ENCODE data around the gene PHYHD1.
"Not testable (repeated sequence)": the region's sequence is repeated elsewhere in the genome, so short reads cannot be mapped to it uniquely, and the experiment has no call there.

PHYHD1 gene

GRCh38 chr9:128929560-128929959 is 8.8 kb downstream of the PHYHD1 start:
- DNase-seq (ENCODE audit: insufficient read length) (no peak), FAIRE-seq (no peak)
- TF ChIP-seq POLR2A (IDR thresholded peaks at IDR 0.05; ENCODE audit: low read depth, low read length) (no peak), POLR2AphosphoS5 (IDR thresholded peaks at IDR 0.05; ENCODE audit: low read depth, low read length) (no peak), TAF1 (IDR thresholded peaks at IDR 0.05; ENCODE audit: borderline replicate concordance, low read depth, low read length) (no peak)

- DNase-seq (ENCODE audit: insufficient read length) = no peak
- TF ChIP-seq TAF1 (IDR thresholded peaks at IDR 0.05; ENCODE audit: borderline replicate concordance, low read depth, low read length) = no peak
- no peak for TF ChIP-seq POLR2A (IDR thresholded peaks at IDR 0.05; ENCODE audit: low read depth, low read length)
- TF ChIP-seq POLR2AphosphoS5 (IDR thresholded peaks at IDR 0.05; ENCODE audit: low read depth, low read length) = no peak
- no peak for FAIRE-seq
These were observed 12.9 kb downstream of the PHYHD1 start for GRCh38 chr9:128933731-128934130.

- DNase-seq (ENCODE audit: insufficient read length) = no peak
- TF ChIP-seq TAF1 (IDR thresholded peaks at IDR 0.05; ENCODE audit: borderline replicate concordance, low read depth, low read length) (no peak), POLR2A (IDR thresholded peaks at IDR 0.05; ENCODE audit: low read depth, low read length) (no peak), POLR2AphosphoS5 (IDR thresholded peaks at IDR 0.05; ENCODE audit: low read depth, low read length) (no peak)
- FAIRE-seq = no peak
These were observed 15.5 kb downstream of the PHYHD1 start for GRCh38 chr9:128936171-128936865.

GRCh38 chr9:128937310-128938165 is 16.8 kb downstream of the PHYHD1 start:
- TF ChIP-seq POLR2AphosphoS5 (IDR thresholded peaks at IDR 0.05; ENCODE audit: low read depth, low read length) (no peak), TAF1 (IDR thresholded peaks at IDR 0.05; ENCODE audit: borderline replicate concordance, low read depth, low read length) (no peak), POLR2A (IDR thresholded peaks at IDR 0.05; ENCODE audit: low read depth, low read length) (no peak)
- no peak for FAIRE-seq
- DNase-seq (ENCODE audit: insufficient read length) = no peak

GRCh38 chr9:128940271-128940921 is 19.6 kb downstream of the PHYHD1 start:
- no peak for TF ChIP-seq TAF1 (IDR thresholded peaks at IDR 0.05; ENCODE audit: borderline replicate concordance, low read depth, low read length)
- FAIRE-seq (no peak), DNase-seq (ENCODE audit: insufficient read length) (no peak)

- no peak for FAIRE-seq
- no peak for DNase-seq (ENCODE audit: insufficient read length)
- TF ChIP-seq POLR2A (IDR thresholded peaks at IDR 0.05; ENCODE audit: low read depth, low read length) = no peak
- TF ChIP-seq POLR2AphosphoS5 (IDR thresholded peaks at IDR 0.05; ENCODE audit: low read depth, low read length) = no peak
- no peak for TF ChIP-seq TAF1 (IDR thresholded peaks at IDR 0.05; ENCODE audit: borderline replicate concordance, low read depth, low read length)
These were observed 20.4 kb downstream of the PHYHD1 start for GRCh38 chr9:128940946-128941755.

GRCh38 chr9:128943832-128944620 is 23.2 kb downstream of the PHYHD1 start:
- TF ChIP-seq POLR2AphosphoS5 (IDR thresholded peaks at IDR 0.05; ENCODE audit: low read depth, low read length) (no peak), POLR2A (IDR thresholded peaks at IDR 0.05; ENCODE audit: low read depth, low read length) (no peak), TAF1 (IDR thresholded peaks at IDR 0.05; ENCODE audit: borderline replicate concordance, low read depth, low read length) (no peak)
- no peak for FAIRE-seq

GRCh38 chr9:128944966-128945365 is 24.2 kb downstream of the PHYHD1 start:
- not testable (repeated sequence) for DNase-seq (ENCODE audit: insufficient read length); FAIRE-seq

More at GRCh38 chr9:128943832-128944620, 23.2 kb downstream of the PHYHD1 start:
- no peak for DNase-seq (ENCODE audit: insufficient read length)

GRCh38 chr9:128945798-128946501 is 25.2 kb downstream of the PHYHD1 start:
- TF ChIP-seq TAF1 (IDR thresholded peaks at IDR 0.05; ENCODE audit: borderline replicate concordance, low read depth, low read length) = no peak
- TF ChIP-seq POLR2AphosphoS5 (IDR thresholded peaks at IDR 0.05; ENCODE audit: low read depth, low read length) = no peak
- no peak for TF ChIP-seq POLR2A (IDR thresholded peaks at IDR 0.05; ENCODE audit: low read depth, low read length)
- FAIRE-seq (no peak), DNase-seq (ENCODE audit: insufficient read length) (no peak)

All from GM12892 (cell line).